GM19351 (cell line): ENCODE measurements around the gene CFDP1.

Source experiments
- ATAC-seq: cut with Tn5 transposase; IDR thresholded peaks from one replicate; pipeline ENCODE4 v1.9.1; 2021; ENCODE audit warnings: mild to moderate bottlenecking, moderate library complexity; ENCODE audit not compliant: unreplicated experiment

The CFDP1 gene

DNA sequence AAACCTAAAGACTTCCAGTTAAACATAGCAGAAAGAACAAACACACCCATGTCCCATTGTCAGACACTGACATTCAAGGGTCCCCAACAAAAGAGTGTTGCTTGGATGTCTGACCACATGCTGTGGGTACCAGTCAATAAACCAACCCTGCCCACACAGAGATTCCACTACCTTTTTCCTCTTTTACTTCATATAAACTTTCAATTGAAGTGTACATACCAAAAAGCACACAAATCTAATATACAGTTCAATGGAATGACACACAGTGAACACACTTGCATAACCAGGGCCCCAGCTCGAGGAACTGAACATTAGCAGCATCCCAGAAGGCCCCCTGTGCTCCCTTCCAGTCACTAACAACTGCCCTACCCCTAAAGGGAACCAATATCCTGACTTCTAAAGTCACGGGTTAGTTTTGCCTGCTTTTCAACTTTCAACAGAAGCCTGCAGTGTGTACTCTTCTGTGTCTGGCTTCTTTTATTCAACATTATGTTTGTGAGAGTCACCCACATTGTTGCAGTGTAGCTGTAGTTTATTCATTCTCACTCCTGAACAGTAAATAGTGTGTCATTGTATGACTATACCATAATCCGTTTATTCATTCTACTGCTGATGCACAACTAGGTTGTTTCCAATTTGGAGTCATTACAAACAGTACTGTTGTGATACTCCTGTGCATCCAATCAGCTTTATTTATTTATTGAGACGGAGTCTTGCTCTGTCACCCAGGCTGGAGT, 18.0 kb downstream of the CFDP1 start:
- no peak for ATAC-seq

GRCh38 chr16:75413951-75414350, 19.4 kb downstream of the CFDP1 start:
- ATAC-seq: peak; percentile 73

DNA sequence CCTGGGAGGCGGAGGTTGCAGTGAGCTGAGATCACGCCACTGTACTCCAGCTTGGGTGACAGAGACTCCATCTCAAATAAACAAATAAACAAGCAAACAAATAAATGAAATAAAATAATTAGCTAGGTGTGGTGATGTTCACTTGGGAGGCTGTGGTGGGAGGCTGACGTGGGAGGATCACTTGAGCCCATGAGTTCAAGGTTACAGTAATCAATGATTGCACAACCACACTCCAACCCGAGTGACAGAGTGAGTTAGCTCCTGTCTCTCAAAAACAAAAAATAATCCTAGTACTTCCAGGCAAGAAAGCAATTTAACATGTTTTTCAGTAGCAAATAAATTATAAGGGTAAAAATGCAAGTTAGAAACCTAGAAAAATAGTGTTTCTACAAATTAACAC, 26.4 kb downstream of the CFDP1 start:
- no peak for ATAC-seq

DNA sequence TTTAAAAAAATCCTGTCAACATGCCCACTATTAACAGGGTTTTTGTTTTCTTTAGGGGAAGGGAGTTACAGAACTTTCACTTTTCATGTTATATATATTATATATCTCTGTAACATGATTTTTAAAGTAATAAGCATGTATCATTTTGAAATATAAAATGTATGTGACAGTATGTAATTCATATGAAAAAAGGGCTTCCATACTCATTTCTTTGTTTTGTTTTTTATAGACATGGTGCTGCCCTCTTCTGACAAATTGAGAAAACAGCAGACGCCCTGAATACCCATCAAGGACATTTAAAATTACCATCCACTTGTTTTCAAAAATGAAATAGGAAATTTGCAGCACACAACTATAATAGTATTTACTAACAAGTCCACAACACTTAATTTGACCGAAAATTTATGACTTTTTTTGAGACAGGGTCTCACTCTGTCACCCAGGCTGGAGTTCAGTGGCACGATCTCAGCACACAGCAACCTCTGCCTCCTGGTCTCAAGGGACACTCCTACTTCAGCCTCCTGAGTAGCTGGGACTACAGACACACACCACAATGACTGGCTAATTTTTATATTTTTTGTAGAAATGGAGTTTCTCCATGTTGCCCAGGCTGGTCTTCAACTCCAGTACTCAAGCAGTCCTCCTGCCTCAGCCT, 30.4 kb downstream of the CFDP1 start:
- ATAC-seq: no peak

GRCh38 chr16:75402159-75402820, 31.0 kb downstream of the CFDP1 start:
- ATAC-seq: no peak

DNA sequence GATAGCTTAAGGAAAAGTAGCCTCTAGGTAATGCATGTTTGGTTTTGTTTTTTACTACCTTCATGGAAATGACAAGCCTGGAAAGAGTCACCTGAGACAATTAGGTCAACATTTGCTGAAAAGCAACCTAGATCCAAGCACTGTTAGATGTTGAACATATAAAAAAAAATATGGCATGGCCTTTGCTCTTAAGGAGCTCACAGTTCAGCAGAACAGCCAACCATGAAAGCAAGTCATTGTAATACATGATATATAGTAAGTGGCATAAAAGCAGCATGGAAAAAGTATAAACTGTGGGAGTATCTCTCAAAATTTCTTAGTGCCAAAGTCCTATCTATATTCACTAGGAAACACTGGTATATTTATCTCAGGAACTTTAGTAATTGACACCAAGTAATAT, 31.6 kb downstream of the CFDP1 start:
- ATAC-seq: no peak

GRCh38 chr16:75398333-75398732, 35.0 kb downstream of the CFDP1 start:
- no peak for ATAC-seq

GRCh38 chr16:75394941-75395340, 38.4 kb downstream of the CFDP1 start:
- ATAC-seq: no peak

GRCh38 chr16:75392906-75393305, 40.4 kb downstream of the CFDP1 start:
- ATAC-seq: no peak

GRCh38 chr16:75390926-75391653, 42.2 kb downstream of the CFDP1 start:
- no peak for ATAC-seq

DNA sequence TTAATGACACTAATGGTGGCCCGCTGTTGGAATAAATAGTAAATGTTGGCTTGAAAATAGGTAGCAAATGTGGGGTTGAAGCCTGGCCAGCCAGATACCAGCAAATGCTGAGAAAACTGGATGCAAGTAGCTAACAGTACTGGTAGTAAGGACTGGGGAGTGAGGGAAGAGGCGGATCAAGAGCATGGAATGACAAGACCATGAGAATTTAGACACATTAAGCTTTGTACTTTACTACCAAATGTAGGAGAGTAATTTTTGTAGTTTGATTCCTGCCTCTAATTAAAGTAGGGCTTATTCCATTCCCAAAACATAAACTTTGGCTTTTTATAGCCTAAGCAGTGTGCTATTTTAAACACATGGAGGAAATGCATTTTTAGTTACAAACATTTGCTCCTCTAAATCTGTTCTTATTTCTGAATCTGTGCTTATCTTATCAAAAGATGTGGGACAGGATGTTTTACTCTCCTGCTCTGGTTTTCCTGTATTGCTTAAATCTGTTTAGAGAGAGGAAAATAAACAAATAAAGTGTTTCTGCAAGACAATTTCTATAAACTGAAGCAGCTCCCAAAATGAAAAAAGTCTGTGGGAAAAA, 44.1 kb downstream of the CFDP1 start:
- ATAC-seq: no peak

DNA sequence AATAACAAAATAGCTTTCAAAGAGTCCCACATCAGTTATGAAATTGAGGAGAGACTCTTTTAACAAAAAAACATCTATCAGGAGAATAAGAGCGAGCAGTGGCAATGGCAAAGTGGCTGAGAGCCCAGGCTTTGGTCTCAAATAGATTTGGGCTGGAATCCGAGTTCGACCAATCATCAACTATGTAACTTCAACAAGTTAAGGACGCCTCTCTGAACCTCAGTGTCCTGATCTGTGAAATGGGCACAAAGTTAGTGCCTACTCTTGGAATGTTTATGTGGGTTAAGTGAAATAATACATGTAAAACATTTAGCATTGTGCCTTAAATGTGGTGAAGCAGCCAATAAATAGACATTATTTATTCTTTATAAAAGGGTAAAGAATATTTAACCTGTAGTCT, 45.4 kb downstream of the CFDP1 start:
- ATAC-seq: no peak

DNA sequence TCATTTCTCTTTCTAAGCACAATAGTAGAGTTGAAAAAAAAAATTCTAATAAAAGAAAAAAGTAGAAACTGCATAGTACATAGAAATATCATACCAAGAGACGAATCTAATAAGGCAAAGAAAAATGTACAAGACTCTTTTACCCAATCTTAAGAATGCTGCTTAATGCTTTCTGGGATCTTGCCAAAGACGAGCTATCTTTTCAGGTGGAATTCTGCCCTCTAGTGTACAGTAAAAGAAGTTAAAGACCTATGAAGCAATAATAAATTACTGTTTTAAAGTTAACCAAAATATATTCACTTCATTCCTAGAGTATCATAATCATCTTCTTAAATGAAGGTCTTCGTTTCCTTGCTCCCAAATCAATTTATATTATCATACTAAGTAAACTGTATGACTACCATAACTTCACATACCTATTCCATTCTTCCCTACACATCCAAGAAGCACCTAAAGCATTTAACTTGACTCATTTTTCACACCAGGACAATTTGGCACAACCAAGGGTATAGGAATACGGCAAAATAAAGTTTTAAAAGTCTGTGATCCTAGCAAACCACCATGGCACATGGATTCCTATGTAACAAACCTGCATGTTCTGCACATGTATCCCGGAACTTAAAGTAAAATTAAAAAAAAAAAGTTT, 47.7 kb downstream of the CFDP1 start:
- ATAC-seq: no peak

DNA sequence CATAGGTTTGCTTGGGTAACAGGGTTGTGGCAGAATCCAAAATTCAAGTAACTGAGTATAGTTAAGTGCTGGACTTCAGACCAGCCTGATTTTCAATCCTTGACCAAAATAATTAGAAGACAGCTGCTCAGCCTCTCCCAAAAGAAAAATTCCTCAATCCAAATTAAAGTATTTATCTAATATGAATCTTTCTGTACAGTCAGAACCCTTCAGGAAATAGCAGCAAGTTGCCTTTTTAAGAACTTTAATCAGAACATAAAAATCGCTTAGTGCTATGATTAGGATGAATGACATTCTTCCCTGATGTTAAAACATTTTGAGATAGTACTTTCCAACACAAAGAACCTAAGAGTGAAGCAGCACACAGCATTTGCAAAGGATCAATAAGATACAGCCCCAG, 50.2 kb downstream of the CFDP1 start:
- ATAC-seq: no peak

- ATAC-seq: no peak
Observed at GRCh38 chr16:75382611-75383010, 50.7 kb downstream of the CFDP1 start.

- no peak for ATAC-seq
Observed at GRCh38 chr16:75380870-75381269, 52.4 kb downstream of the CFDP1 start.

GRCh38 chr16:75379911-75380847, 53.1 kb downstream of the CFDP1 start:
- peak; percentile 85 for ATAC-seq

DNA sequence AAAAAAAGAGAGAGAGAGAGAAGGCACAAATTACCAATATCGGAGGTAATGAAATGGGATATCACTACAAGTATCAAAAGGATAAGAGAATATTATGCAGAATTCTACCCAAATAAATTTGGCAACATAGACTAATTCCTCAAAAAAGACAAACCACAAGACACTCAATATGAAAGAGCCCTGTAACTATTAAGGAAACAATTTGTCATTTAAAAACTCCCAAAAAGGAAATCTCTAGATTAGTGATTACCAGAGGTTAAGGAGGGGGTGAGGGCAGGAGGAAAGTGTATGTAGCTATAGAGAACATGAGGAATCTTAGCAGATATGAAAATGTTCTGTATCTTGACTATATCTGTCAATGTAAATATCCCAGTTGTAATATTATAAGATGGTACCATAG, 54.0 kb downstream of the CFDP1 start:
- peak; percentile 62 for ATAC-seq

GRCh38 chr16:75378616-75379015, 54.7 kb downstream of the CFDP1 start:
- ATAC-seq: no peak
